ENCODE measurements around the gene GAREM1. TPM values are rescaled to one million over a fixed set of nuclear protein-coding genes. Genes with fewer than 3 reads are reported as not detected.

Gene GAREM1
- total RNA-seq, 1 donor from 2014 or later, result 10.0 TPM

- no peak for FAIRE-seq
- DNase-seq (ENCODE audit: low read depth), result no peak
Observed at GRCh38 chr18:32360682-32361345, 109.9 kb downstream of the GAREM1 start.

DNA sequence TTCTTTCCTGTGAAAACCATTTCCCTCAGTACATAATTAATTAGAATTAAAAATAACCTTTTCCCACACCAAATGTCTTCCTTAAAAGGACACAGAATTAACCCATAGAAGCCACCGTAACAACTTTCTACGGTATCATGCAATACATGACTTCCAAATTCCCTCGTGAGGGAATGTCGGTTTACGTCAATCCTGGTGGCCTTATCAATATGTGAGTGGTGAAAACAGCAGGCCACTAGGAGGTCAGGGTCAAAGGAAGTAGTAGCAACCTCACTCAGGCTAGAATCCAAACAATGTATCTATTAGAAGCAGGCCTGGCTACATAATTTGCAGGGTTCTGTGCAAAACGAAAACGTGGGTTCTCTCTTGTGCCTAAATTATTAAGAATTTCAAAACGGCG, 112.2 kb downstream of the GAREM1 start:
- DNase-seq (ENCODE audit: low read depth) (no peak), FAIRE-seq (no peak)
- Histone ChIP-seq H3K27me3 (ENCODE audit: control insufficient read depth, insufficient read depth, low read length) (no peaks in the 10 kb centered on the region), H3K4me3 (ENCODE audit: low read depth, low read length) (no peak overlapping the region), H3K36me3 (ENCODE audit: control insufficient read depth, insufficient read depth, low read length) (no peaks in the 10 kb centered on the region)
- no peak for TF ChIP-seq CTCF (IDR thresholded peaks at IDR 0.05; ENCODE audit: insufficient read depth, low read length, severe bottlenecking)

More at GRCh38 chr18:32360682-32361345, 109.9 kb downstream of the GAREM1 start:
- H3K4me3 ChIP-seq (ENCODE audit: low read depth, low read length), result no peak overlapping the region
- TF ChIP-seq CTCF (IDR thresholded peaks at IDR 0.05; ENCODE audit: insufficient read depth, low read length, severe bottlenecking), result no peak
- no peaks in the 10 kb centered on the region for H3K36me3 ChIP-seq (ENCODE audit: control insufficient read depth, insufficient read depth, low read length)
- no peaks in the 10 kb centered on the region for H3K27me3 ChIP-seq (ENCODE audit: control insufficient read depth, insufficient read depth, low read length)

DNA sequence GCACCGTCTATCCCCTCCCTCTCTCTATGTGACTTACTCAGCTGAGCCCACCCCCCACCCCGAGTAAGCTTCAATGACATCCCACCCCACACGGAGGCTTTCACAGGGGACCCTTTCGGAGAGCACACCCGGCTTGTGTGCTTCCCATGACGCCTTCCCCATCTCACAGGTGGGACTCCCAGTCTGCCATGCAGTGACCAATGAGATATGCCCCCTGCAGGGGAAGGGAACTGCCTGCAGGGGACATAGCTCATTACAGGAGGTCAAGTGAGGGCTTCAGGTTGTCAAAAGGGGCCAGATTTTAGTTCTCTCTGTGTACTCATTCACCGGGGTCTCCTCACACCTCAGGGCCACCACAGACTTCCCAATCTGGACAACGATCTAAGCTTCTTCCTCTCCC, 112.6 kb downstream of the GAREM1 start:
- H3K27me3 ChIP-seq (ENCODE audit: control insufficient read depth, insufficient read depth, low read length), result no peaks in the 10 kb centered on the region
- no peak for DNase-seq (ENCODE audit: low read depth)
- no peak for FAIRE-seq

DNA sequence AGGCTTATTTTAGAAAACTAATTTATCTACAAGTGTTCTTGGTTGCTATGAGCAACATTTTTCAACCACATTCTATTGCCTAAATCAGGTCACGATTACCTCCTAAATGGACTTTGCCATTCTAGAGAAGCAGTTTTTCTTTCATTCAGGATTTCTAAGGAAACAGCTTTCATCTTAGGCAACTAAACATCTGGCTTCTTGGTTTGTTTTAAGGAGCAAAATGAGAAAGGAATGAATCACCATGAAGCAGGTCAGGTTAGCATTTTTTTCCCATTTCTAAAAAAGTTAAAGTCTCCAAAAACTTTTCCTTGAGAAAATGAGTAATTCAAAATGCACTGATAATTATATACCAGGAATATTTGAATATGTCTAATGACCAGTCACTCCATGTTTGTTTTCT, 114.8 kb downstream of the GAREM1 start:
- no peak for DNase-seq (ENCODE audit: low read depth)
- FAIRE-seq, result no peak
- no peak overlapping the region for H3K4me3 ChIP-seq (ENCODE audit: low read depth, low read length)
- no peak for TF ChIP-seq CTCF (IDR thresholded peaks at IDR 0.05; ENCODE audit: insufficient read depth, low read length, severe bottlenecking)
- no peaks in the 10 kb centered on the region for H3K36me3 ChIP-seq (ENCODE audit: control insufficient read depth, insufficient read depth, low read length)
- H3K27me3 ChIP-seq (ENCODE audit: control insufficient read depth, insufficient read depth, low read length), result no peaks in the 10 kb centered on the region

More for the DNA sequence above, 112.6 kb downstream of the GAREM1 start:
- no peak for TF ChIP-seq CTCF (IDR thresholded peaks at IDR 0.05; ENCODE audit: insufficient read depth, low read length, severe bottlenecking)
- Histone ChIP-seq H3K36me3 (ENCODE audit: control insufficient read depth, insufficient read depth, low read length) (no peaks in the 10 kb centered on the region), H3K4me3 (ENCODE audit: low read depth, low read length) (no peak overlapping the region)

DNA sequence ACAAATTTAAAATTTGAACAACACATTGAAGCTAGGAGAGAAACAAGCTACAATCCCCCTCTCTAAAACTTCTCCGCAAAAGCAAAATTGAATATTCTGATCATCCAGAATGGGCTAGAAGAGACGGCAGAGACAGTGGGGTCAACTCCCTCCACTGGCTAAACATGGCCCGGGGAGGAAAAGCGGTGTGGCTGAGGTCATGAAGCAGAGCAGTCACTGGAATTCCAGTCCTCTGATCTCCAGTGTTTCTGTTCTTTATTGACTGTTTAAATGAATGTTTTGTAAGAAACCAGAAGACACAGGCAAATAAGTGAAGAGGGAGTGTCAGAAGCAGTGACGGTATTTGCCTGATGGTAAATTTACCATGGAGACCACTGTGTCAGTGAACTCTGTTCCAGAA, 116.2 kb downstream of the GAREM1 start:
- FAIRE-seq (no peak), DNase-seq (ENCODE audit: low read depth) (no peak)
- Histone ChIP-seq H3K4me3 (ENCODE audit: low read depth, low read length) (no peak overlapping the region), H3K36me3 (ENCODE audit: control insufficient read depth, insufficient read depth, low read length) (no peaks in the 10 kb centered on the region), H3K27me3 (ENCODE audit: control insufficient read depth, insufficient read depth, low read length) (no peaks in the 10 kb centered on the region)
- no peak for TF ChIP-seq CTCF (IDR thresholded peaks at IDR 0.05; ENCODE audit: insufficient read depth, low read length, severe bottlenecking)

- H3K36me3 ChIP-seq (ENCODE audit: control insufficient read depth, insufficient read depth, low read length), result no peaks in the 10 kb centered on the region
- H3K4me3 ChIP-seq (ENCODE audit: low read depth, low read length), result no peak overlapping the region
- no peaks in the 10 kb centered on the region for H3K27me3 ChIP-seq (ENCODE audit: control insufficient read depth, insufficient read depth, low read length)
- DNase-seq (ENCODE audit: low read depth), result no peak
- no peak for TF ChIP-seq CTCF (IDR thresholded peaks at IDR 0.05; ENCODE audit: insufficient read depth, low read length, severe bottlenecking)
- FAIRE-seq, result no peak
Observed at GRCh38 chr18:32353257-32353656, 117.4 kb downstream of the GAREM1 start.
